Endothelial cell of umbilical vein (primary cell): Measurements from ENCODE around the gene GP5.

Experiments used
- EZH2 ChIP-seq: IDR thresholded peaks from 2 replicates; pipeline ENCODE4 v1.6.1; 2012; ENCODE audit warnings: borderline replicate concordance, low read depth, mild to moderate bottlenecking, moderate library complexity, low read length, inconsistent platforms; ENCODE audit not compliant: severe bottlenecking
- FOS ChIP-seq: IDR thresholded peaks from 2 replicates; pipeline ENCODE4 v1.6.1; 2011; ENCODE audit warnings: mild to moderate bottlenecking, low read length, moderate library complexity, borderline replicate concordance; ENCODE audit not compliant: insufficient read depth
- MAX ChIP-seq: IDR thresholded peaks from 2 replicates; pipeline ENCODE4 v1.6.1; 2011; ENCODE audit not compliant: insufficient read depth, insufficient read length
- MYC ChIP-seq: IDR thresholded peaks from one replicate; pipeline ENCODE4 v1.6.1; 2011; ENCODE audit warnings: mild to moderate bottlenecking, low read depth, low read length
- POLR2A ChIP-seq: IDR thresholded peaks from 2 replicates; pipeline ENCODE4 v1.6.1; 2012; ENCODE audit warnings: low read depth, mild to moderate bottlenecking, control low read depth, low read length
- TF ChIP-seq, protein P1 (sequence below), 2 donors: IDR thresholded peaks; 1 replicate in 1 of 2; 2 replicates in 1 of 2; pipeline ENCODE4 v1.5.1; 2011; ENCODE audit warnings: low read length in 2 of 2, mild to moderate bottlenecking in 2 of 2, moderate library complexity in 2 of 2, control low read depth in 1 of 2, inconsistent platforms in 1 of 2, low read depth in 1 of 2; ENCODE audit not compliant: insufficient read depth in 1 of 2; ENCODE audit errors: extremely low read depth in 1 of 2

DNA sequence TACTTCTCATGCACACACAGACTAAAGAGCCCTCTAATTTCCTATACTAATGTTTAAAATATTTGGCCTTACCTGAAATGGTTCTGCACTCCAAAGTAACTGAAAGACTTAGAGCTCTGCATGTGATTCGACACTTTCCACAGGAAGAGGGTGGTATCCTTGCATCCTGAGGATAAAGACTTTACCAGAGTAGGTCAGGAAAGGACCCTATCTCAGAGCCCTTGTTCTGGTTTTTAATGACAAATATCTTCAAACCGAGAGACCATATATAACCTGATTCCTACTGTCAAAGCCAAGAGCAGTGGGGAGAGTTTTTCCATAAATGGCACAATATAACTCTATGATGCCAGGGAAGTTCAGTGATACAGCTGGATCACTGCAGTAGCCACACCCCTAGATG is at the start of gene GP5:
- TF ChIP-seq, protein P1, sequence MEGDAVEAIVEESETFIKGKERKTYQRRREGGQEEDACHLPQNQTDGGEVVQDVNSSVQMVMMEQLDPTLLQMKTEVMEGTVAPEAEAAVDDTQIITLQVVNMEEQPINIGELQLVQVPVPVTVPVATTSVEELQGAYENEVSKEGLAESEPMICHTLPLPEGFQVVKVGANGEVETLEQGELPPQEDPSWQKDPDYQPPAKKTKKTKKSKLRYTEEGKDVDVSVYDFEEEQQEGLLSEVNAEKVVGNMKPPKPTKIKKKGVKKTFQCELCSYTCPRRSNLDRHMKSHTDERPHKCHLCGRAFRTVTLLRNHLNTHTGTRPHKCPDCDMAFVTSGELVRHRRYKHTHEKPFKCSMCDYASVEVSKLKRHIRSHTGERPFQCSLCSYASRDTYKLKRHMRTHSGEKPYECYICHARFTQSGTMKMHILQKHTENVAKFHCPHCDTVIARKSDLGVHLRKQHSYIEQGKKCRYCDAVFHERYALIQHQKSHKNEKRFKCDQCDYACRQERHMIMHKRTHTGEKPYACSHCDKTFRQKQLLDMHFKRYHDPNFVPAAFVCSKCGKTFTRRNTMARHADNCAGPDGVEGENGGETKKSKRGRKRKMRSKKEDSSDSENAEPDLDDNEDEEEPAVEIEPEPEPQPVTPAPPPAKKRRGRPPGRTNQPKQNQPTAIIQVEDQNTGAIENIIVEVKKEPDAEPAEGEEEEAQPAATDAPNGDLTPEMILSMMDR (IDR thresholded peaks at IDR 0.05; ENCODE audit: extremely low read depth in 1 of 2, insufficient read depth in 1 of 2, low read depth in 1 of 2, low read length in 2 of 2): no peak
- TF ChIP-seq EZH2: no peak
- TF ChIP-seq POLR2A: no peak
- no peak for TF ChIP-seq MAX
- no peak for TF ChIP-seq FOS
- no peak for TF ChIP-seq MYC
